HG03571 (cell line): Measurements from ENCODE around the gene AGAP5.
"Not testable (repeated sequence)": the region's sequence is repeated elsewhere in the genome, so short reads cannot be mapped to it uniquely, and the experiment has no call there.

ENCODE experiments used
- ATAC-seq: cut with Tn5 transposase; IDR thresholded peaks from one replicate; pipeline ENCODE4 v1.9.1; 2021; ENCODE audit not compliant: unreplicated experiment

AGAP5 gene

GRCh38 chr10:73697675-73698159 lies at the start of gene AGAP5:
TSS of gene AGAP5 (minus strand) at chr10:73698109. CDS start at chr10:73697755, 354 bp downstream.
- ATAC-seq, result not testable (repeated sequence)

GRCh38 chr10:73746721-73747120 lies 48.8 kb upstream of the AGAP5 start:
- no peak for ATAC-seq

- peak; percentile 12 for ATAC-seq
These were observed 46.7 kb upstream of the AGAP5 start for GRCh38 chr10:73744664-73744975.

- peak; percentile 80 for ATAC-seq
These were observed 46.2 kb upstream of the AGAP5 start, which contains the start of gene SEC24C for GRCh38 chr10:73743905-73744663. TSS of gene SEC24C (plus strand) at chr10:73744372. CDS start at chr10:73746833, 2,461 bp downstream.

GRCh38 chr10:73743327-73743904 lies 45.5 kb upstream of the AGAP5 start:
- no peak for ATAC-seq

GRCh38 chr10:73742454-73742734 lies 44.5 kb upstream of the AGAP5 start:
- ATAC-seq, result no peak

GRCh38 chr10:73740501-73741254 lies 42.8 kb upstream of the AGAP5 start:
- ATAC-seq, result not testable (repeated sequence)

GRCh38 chr10:73734796-73735305 lies 36.9 kb upstream of the AGAP5 start:
- ATAC-seq, result no peak

GRCh38 chr10:73734028-73734720 lies 36.3 kb upstream of the AGAP5 start:
- ATAC-seq, result no peak

GRCh38 chr10:73732931-73733623 lies 35.2 kb upstream of the AGAP5 start:
- no peak for ATAC-seq

- no peak for ATAC-seq
These were observed 34.5 kb upstream of the AGAP5 start for GRCh38 chr10:73732426-73732825.

GRCh38 chr10:73731588-73732375 lies 33.9 kb upstream of the AGAP5 start:
- no peak for ATAC-seq

- peak; percentile 81 for ATAC-seq
These were observed 32.4 kb upstream of the AGAP5 start for GRCh38 chr10:73730153-73730906.

- ATAC-seq, result not testable (repeated sequence)
These were observed 31.9 kb upstream of the AGAP5 start for GRCh38 chr10:73729781-73730152.

- no peak for ATAC-seq
These were observed 25.6 kb upstream of the AGAP5 start for GRCh38 chr10:73723516-73723915.

GRCh38 chr10:73720561-73720960 lies 22.7 kb upstream of the AGAP5 start:
- not testable (repeated sequence) for ATAC-seq

- no peak for ATAC-seq
These were observed 19.6 kb upstream of the AGAP5 start for GRCh38 chr10:73717556-73717955.

- ATAC-seq, result no peak
These were observed 18.3 kb upstream of the AGAP5 start for GRCh38 chr10:73716251-73716650.
